BE2C (cell line): ENCODE results near the gene NPTXR.

Source experiments
- DNase-seq: peaks from one replicate; pipeline ENCODE4 v3.0.0-alpha.2; 2020
- H3K27me3 ChIP-seq: fragments of 250-450 bp; sonication (Bioruptor Pico); 2 replicates; pipeline ENCODE4 v1.5.1; 2020; ENCODE audit warnings: mild to moderate bottlenecking
- H3K36me3 ChIP-seq: fragments of 250-450 bp; sonication (Bioruptor Pico); 2 replicates; pipeline ENCODE4 v1.5.1; 2020; ENCODE audit warnings: mild to moderate bottlenecking
- H3K4me1 ChIP-seq: fragments of 250-450 bp; sonication (Bioruptor Pico); 2 replicates; pipeline ENCODE4 v1.5.1; 2020
- H3K4me3 ChIP-seq: 2 replicates; pipeline ENCODE4 v1.5.1; 2011; ENCODE audit warnings: low read depth, low read length
- H3K9me3 ChIP-seq: fragments of 250-450 bp; sonication (Bioruptor Pico); 2 replicates; pipeline ENCODE4 v1.5.1; 2020
- TF ChIP-seq, protein P1 (sequence below): IDR thresholded peaks from 2 replicates; pipeline ENCODE4 v1.5.1; 2012; ENCODE audit warnings: mild to moderate bottlenecking, low read depth, low read length

NPTXR gene

DNA sequence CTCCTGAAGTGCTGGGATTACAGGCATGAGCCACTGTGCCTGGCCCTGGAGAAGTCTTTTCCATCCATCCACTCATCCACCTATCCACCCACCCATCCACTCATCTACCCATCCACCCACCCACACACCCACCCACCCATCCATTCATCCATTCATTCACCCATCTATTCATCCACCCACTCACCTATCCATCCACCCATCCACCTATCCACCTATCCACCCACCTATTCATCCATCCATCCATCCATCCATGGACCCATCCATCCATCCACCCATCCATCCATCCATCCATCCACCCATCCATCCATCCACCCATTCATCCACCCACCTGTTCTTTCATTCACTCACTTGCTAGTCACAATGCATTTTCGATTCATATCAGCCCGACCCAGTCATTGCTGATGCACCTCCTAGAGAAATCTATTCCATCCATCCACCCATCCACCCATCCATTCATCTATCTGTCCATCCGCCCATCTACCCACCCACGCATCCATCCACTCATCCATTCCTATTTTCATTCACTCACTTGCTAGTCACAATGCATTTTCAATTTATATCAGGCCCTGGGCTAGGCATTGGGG is 70.4 kb downstream of the NPTXR start:
- Histone ChIP-seq H3K27me3 (no peaks in the 10 kb centered on the region), H3K9me3 (no peaks in the 10 kb centered on the region), H3K4me3 (no peak overlapping the region), H3K4me1 (0 out of 2 replicates have a peak, but pooled peaks cover 3% of the 10 kb centered on the region), H3K36me3 (no peaks in the 10 kb centered on the region)
- TF ChIP-seq, protein P1, sequence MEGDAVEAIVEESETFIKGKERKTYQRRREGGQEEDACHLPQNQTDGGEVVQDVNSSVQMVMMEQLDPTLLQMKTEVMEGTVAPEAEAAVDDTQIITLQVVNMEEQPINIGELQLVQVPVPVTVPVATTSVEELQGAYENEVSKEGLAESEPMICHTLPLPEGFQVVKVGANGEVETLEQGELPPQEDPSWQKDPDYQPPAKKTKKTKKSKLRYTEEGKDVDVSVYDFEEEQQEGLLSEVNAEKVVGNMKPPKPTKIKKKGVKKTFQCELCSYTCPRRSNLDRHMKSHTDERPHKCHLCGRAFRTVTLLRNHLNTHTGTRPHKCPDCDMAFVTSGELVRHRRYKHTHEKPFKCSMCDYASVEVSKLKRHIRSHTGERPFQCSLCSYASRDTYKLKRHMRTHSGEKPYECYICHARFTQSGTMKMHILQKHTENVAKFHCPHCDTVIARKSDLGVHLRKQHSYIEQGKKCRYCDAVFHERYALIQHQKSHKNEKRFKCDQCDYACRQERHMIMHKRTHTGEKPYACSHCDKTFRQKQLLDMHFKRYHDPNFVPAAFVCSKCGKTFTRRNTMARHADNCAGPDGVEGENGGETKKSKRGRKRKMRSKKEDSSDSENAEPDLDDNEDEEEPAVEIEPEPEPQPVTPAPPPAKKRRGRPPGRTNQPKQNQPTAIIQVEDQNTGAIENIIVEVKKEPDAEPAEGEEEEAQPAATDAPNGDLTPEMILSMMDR = no peak
- no peak for DNase-seq

DNA sequence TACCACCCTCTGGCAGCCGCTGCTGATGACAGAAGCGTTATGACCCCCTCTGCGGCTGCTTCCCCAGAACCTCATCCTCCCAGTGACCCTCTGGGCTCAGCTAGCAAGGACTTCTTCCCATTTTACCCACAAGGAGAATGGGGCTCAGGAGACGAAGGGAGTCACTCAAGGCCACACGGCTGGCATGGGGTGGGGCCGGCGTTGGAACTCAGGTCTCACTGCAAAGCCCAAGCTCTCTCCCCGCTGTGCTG is 71.3 kb downstream of the NPTXR start:
- TF ChIP-seq, protein P1 = no peak

DNA sequence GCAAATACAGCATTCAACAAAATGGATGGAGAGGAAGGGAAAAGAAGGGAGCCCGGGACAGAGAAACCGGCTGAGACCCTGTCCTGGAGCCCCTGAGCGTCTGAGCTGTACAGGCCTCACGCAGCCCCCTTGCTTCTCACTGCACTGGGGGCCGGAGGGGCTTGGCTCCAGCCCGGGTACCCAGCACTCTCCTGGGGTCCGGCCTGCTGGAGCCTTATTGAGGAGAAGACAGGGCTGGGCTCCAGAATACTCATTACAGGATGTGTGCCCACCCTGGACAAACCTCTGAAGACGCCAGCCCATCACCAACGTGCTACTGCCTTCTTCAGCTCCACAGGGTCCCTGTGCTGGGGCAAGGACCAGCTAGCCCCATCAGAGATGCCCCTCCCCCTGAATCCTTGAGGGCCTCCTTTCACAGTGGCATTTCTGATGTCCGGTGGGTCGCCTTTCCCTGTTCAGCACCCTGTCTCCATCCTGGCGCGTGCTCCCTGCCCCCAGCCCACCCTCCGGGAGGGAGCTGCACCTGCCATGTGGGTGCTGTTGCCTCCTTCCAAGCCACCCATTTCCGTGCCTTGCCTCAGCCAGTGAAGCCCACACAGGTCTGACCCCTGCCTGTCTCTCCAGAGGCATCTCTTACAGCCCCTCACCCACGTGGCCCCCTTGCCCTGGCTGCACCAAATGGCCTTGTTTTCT is 73.4 kb downstream of the NPTXR start:
- no peak for DNase-seq
- TF ChIP-seq, protein P1 = no peak
- Histone ChIP-seq H3K9me3 (no peaks in the 10 kb centered on the region), H3K4me3 (no peak overlapping the region), H3K36me3 (no peaks in the 10 kb centered on the region), H3K27me3 (no peaks in the 10 kb centered on the region), H3K4me1 (peaks cover 9% of the 10 kb centered on the region)

More for the DNA sequence above, 71.3 kb downstream of the NPTXR start:
- Histone ChIP-seq H3K4me1 (0 out of 2 replicates have a peak, but pooled peaks cover 3% of the 10 kb centered on the region), H3K36me3 (no peaks in the 10 kb centered on the region), H3K27me3 (no peaks in the 10 kb centered on the region), H3K9me3 (no peaks in the 10 kb centered on the region), H3K4me3 (no peak overlapping the region)
- no peak for DNase-seq
